HCT116 (cell line): ENCODE measurements around the gene SPEF2. TPM values are rescaled to one million over a fixed set of nuclear protein-coding genes. Genes with fewer than 3 reads are reported as not detected.

Source experiments
- ATAC-seq: fragments of 200-7000 bp; cut with Tn5 transposase; 2 replicates; pipeline ENCODE4 v1.9.1; 2020; ENCODE audit warnings: mild to moderate bottlenecking, moderate library complexity
- BruUV-seq: library from RNA; stranded (reverse); fragments of 400-500 nt; replicated peaks from 2 replicates; lab custom pipeline; 2021; lab: Mats Ljungman, UMichigan
- CTCF ChIA-PET: fragments of 300-600 bp; sonication (Branson Sonifier 250); formaldehyde crosslinking; loops from one replicate; lab custom pipeline; 2021; ENCODE audit warnings: antibody characterized with exemption; lab: Charles Lee
- POLR2A ChIA-PET: fragments of 300-600, 350-600 bp; sonication (Branson Sonifier 250); formaldehyde crosslinking; loops from one replicate; lab custom pipeline; 2021; ENCODE audit warnings: antibody characterized with exemption; lab: Charles Lee
- RAD21 ChIA-PET, 2 experiments: fragments of 300-600 bp; sonication (Branson Sonifier 250); formaldehyde crosslinking; loops; one replicate each; lab custom pipeline; 2023; ENCODE audit warnings: low total read pairs in 2 of 2; ENCODE audit not compliant: uncharacterized antibody in 2 of 2, unreplicated experiment in 2 of 2, low non-redundant PET in 1 of 2; lab: Charles Lee
- DNase-seq: peaks from one replicate; pipeline ENCODE4 v3.0.0-alpha.2; 2010; ENCODE audit warnings: low read depth, low spot score
- H2AFZ ChIP-seq: fragments of 200-600 bp; shearing (Covaris generic), sonication (generic); 2 replicates; pipeline ENCODE4 v1.6.1; 2017; ENCODE audit warnings: low read depth, mixed run types, mixed read lengths, antibody characterized with exemption, low read length; ENCODE audit not compliant: poor library complexity, severe bottlenecking
- H3K27ac ChIP-seq: 2 replicates; pipeline ENCODE4 v1.5.1; 2012; ENCODE audit warnings: low read depth, low read length
- H3K27me3 ChIP-seq: fragments of 200-600 bp; sonication (generic); 2 replicates; pipeline ENCODE4 v1.6.1; 2016; ENCODE audit warnings: mixed run types, low read length, mixed read lengths; ENCODE audit not compliant: insufficient read depth
- H3K36me3 ChIP-seq, 2 experiments: fragments of 200-500 bp in 1 of 2; fragments of 200-600 bp in 1 of 2; sonication (Bioruptor generic) in 1 of 2; sonication (generic) in 1 of 2; 2 replicates each; pipeline versions ENCODE4 v1.5.1 to v1.6.1; 2014 to 2016; ENCODE audit warnings: low read length in 2 of 2, inconsistent platforms in 1 of 2, mixed read lengths in 1 of 2, mixed run types in 1 of 2; ENCODE audit not compliant: insufficient read depth in 2 of 2, control insufficient read depth in 1 of 2
- H3K4me1 ChIP-seq, 2 experiments: fragments of 200-600 bp in 1 of 2; sonication (generic) in 1 of 2; 2 replicates each; pipeline versions ENCODE4 v1.5.1 to v1.6.1; 2012 to 2017; ENCODE audit warnings: low read length in 2 of 2, inconsistent platforms in 1 of 2, mild to moderate bottlenecking in 1 of 2, mixed read lengths in 1 of 2, mixed run types in 1 of 2, moderate library complexity in 1 of 2; ENCODE audit not compliant: insufficient read depth in 2 of 2, control insufficient read depth in 1 of 2
- H3K4me2 ChIP-seq: fragments of 200-600 bp; sonication (generic); 2 replicates; pipeline ENCODE4 v1.6.1; 2017; ENCODE audit warnings: mixed run types, low read length, mixed read lengths
- H3K4me3 ChIP-seq, 2 experiments: fragments of 200-600 bp in 1 of 2; sonication (generic) in 1 of 2; replicated peaks in 1 of 2; 2 replicates each; pipeline ENCODE4 v1.5.1; 2011 to 2016; ENCODE audit warnings: low read length in 2 of 2, control low read depth in 1 of 2, low read depth in 1 of 2, mild to moderate bottlenecking in 1 of 2, mixed read lengths in 1 of 2, mixed run types in 1 of 2
- H3K79me2 ChIP-seq: fragments of 200-600 bp; sonication (generic); 2 replicates; pipeline ENCODE4 v1.6.1; 2017; ENCODE audit warnings: mild to moderate bottlenecking, mixed run types, low read length, moderate library complexity, mixed read lengths; ENCODE audit not compliant: insufficient read depth
- H3K9ac ChIP-seq: fragments of 200-600 bp; sonication (generic); 2 replicates; pipeline ENCODE4 v1.6.1; 2016; ENCODE audit warnings: low read length, mixed read lengths
- H3K9me2 ChIP-seq: fragments of 200-600 bp; sonication (generic), shearing (Covaris generic); 2 replicates; pipeline ENCODE4 v1.6.1; 2017; ENCODE audit warnings: mixed run types, mild to moderate bottlenecking, moderate library complexity; ENCODE audit not compliant: insufficient read depth
- H3K9me3 ChIP-seq, 2 experiments: fragments of 200-500 bp in 1 of 2; fragments of 200-600 bp in 1 of 2; sonication (Bioruptor generic) in 1 of 2; sonication (generic) in 1 of 2; 2 replicates each; pipeline ENCODE4 v1.6.1; 2014 to 2017; ENCODE audit warnings: low read length in 2 of 2, mixed read lengths in 2 of 2, inconsistent platforms in 1 of 2, low read depth in 1 of 2, mild to moderate bottlenecking in 1 of 2, mixed run types in 1 of 2, moderate library complexity in 1 of 2; ENCODE audit not compliant: control insufficient read depth in 1 of 2, insufficient read depth in 1 of 2
- H4K20me1 ChIP-seq: fragments of 200-600 bp; sonication (generic), shearing (Covaris generic); 2 replicates; pipeline ENCODE4 v1.6.1; 2017; ENCODE audit warnings: mixed run types, mild to moderate bottlenecking, moderate library complexity; ENCODE audit not compliant: insufficient read depth
- CBX3 ChIP-seq: IDR thresholded peaks from 2 replicates; pipeline ENCODE4 v1.6.1; 2012; ENCODE audit warnings: low read depth
- CEBPB ChIP-seq: IDR thresholded peaks from 2 replicates; pipeline ENCODE4 v1.6.1; 2012; ENCODE audit warnings: low read depth
- EGR1 ChIP-seq: IDR thresholded peaks from 2 replicates; pipeline ENCODE4 v1.6.1; 2012; ENCODE audit warnings: low read depth
- EZH2 ChIP-seq: fragments of 200-600 bp; sonication (generic); IDR thresholded peaks from 2 replicates; pipeline ENCODE4 v1.6.1; 2017; ENCODE audit warnings: antibody characterized with exemption, mixed run types
- EZH2phosphoT487 ChIP-seq: fragments of 200-600 bp; IDR thresholded peaks from 2 replicates; pipeline ENCODE4 v1.6.1; 2018; ENCODE audit warnings: antibody characterized with exemption, borderline replicate concordance
- JUND ChIP-seq: IDR thresholded peaks from 2 replicates; pipeline ENCODE4 v1.6.1; 2012
- POLR2A ChIP-seq: IDR thresholded peaks from 2 replicates; pipeline ENCODE4 v1.7.0; 2011; ENCODE audit warnings: borderline replicate concordance; ENCODE audit not compliant: insufficient read depth, insufficient read length; ENCODE audit errors: extremely low read depth
- POLR2AphosphoS5 ChIP-seq: IDR thresholded peaks from 2 replicates; pipeline ENCODE4 v1.6.1; 2011; ENCODE audit warnings: mild to moderate bottlenecking, low read depth, low read length, moderate library complexity
- SIN3A ChIP-seq: IDR thresholded peaks from 2 replicates; pipeline ENCODE4 v1.6.1; 2012; ENCODE audit warnings: low read depth
- SRF ChIP-seq: IDR thresholded peaks from 2 replicates; pipeline ENCODE4 v1.6.1; 2012; ENCODE audit warnings: low read depth
- TCF7L2 ChIP-seq: IDR thresholded peaks from 2 replicates; pipeline ENCODE4 v1.7.0; 2011; ENCODE audit warnings: borderline replicate concordance, inconsistent platforms; ENCODE audit not compliant: insufficient read depth, insufficient read length; ENCODE audit errors: extremely low read depth
- YY1 ChIP-seq: IDR thresholded peaks from 2 replicates; pipeline ENCODE4 v1.6.1; 2011; ENCODE audit warnings: low read length, low read depth, moderate library complexity, mild to moderate bottlenecking; ENCODE audit not compliant: insufficient replicate concordance; ENCODE audit errors: extremely low read depth
- ZFX ChIP-seq: fragments of 450-650 bp; IDR thresholded peaks from 2 replicates; pipeline ENCODE4 v1.6.1; 2017
- intact Hi-C: fragments of 100-400 bp; cut with micrococcal nuclease; formaldehyde crosslinking; loops from 2 replicates; pipeline ENCODE4 v1.10.0; 2022
- total RNA-seq: library from RNA; stranded (reverse); gene quantifications from one replicate; pipeline ENCODE4 v1.2.1, GENCODE V29; 2021; ENCODE audit not compliant: unreplicated experiment
- TF ChIP-seq, protein P1 (sequence below): IDR thresholded peaks from 2 replicates; pipeline ENCODE4 v1.6.1; 2011; ENCODE audit warnings: mild to moderate bottlenecking, low read length, moderate library complexity; ENCODE audit not compliant: insufficient replicate concordance; ENCODE audit errors: extremely low read depth

SPEF2 gene
- total RNA-seq, 1 experiment from 2014 or later, result 4.6 TPM

DNA sequence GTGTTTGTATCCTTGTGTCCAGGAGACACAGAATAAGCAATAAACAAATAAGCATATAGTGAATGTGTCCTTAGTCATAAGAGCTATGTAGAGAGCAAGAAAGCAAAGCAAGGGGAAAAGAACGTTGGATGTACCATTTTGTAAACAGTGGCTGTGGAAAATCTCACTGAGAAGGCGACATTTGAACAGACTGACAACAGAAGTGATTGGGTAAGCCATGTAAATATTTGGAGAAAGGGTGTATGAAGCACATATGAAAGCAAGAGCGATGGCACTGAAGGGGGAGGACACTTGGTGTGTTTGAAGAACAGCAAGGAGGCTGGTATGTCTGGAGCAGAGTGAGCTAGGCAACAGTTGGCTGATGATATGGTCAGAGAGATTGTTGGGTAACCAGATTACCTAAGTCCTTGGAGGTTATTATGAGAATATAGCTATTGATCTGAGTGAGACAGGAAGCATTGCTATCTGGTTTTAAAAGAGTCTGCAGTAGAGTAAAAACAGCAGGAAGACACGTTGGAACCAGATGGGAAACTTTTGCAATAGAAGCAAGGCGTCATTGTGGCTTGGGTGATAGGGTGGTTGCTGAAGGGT, 123.6 kb downstream of the SPEF2 start:
- ChIA-PET CTCF (no interaction called here), RAD21 (no interaction called here), POLR2A (no interaction called here)
- no peaks in the 10 kb centered on the region for H3K79me2 ChIP-seq
- no peaks in the 10 kb centered on the region for H3K36me3 ChIP-seq
- intact Hi-C loops, result no loop called here
- H4K20me1 ChIP-seq, result no peaks in the 10 kb centered on the region
- no peak overlapping the region for H3K9ac ChIP-seq
- ATAC-seq, result no peak
- TF ChIP-seq EZH2phosphoT487, result no peak
- TF ChIP-seq, protein P1, sequence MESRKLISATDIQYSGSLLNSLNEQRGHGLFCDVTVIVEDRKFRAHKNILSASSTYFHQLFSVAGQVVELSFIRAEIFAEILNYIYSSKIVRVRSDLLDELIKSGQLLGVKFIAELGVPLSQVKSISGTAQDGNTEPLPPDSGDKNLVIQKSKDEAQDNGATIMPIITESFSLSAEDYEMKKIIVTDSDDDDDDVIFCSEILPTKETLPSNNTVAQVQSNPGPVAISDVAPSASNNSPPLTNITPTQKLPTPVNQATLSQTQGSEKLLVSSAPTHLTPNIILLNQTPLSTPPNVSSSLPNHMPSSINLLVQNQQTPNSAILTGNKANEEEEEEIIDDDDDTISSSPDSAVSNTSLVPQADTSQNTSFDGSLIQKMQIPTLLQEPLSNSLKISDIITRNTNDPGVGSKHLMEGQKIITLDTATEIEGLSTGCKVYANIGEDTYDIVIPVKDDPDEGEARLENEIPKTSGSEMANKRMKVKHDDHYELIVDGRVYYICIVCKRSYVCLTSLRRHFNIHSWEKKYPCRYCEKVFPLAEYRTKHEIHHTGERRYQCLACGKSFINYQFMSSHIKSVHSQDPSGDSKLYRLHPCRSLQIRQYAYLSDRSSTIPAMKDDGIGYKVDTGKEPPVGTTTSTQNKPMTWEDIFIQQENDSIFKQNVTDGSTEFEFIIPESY, result no peak
- no peak for TF ChIP-seq SRF
- TF ChIP-seq JUND, result no peak
- TF ChIP-seq POLR2A, result no peak
- TF ChIP-seq SIN3A, result no peak
- TF ChIP-seq YY1, result no peak
- TF ChIP-seq CBX3, result no peak
- no peak for TF ChIP-seq EZH2
- no peak for TF ChIP-seq POLR2AphosphoS5
- TF ChIP-seq ZFX, result no peak
- no peak for TF ChIP-seq EGR1
- TF ChIP-seq TCF7L2, result no peak
- no peak for TF ChIP-seq CEBPB
- H2AFZ ChIP-seq, result no peak overlapping the region
- no TSS peak for BruUV-seq
- 0 out of 2 replicates have a peak, but pooled peaks cover 4% of the 10 kb centered on the region for H3K27me3 ChIP-seq
- no peak overlapping the region for H3K4me3 ChIP-seq
- H3K4me2 ChIP-seq, result no peak overlapping the region
- no peak overlapping the region for H3K27ac ChIP-seq
- no peak for DNase-seq
- H3K9me2 ChIP-seq, result no peaks in the 10 kb centered on the region
- no peaks in the 10 kb centered on the region for H3K4me1 ChIP-seq
- no peaks in the 10 kb centered on the region for H3K9me3 ChIP-seq
